ENCODE measurements around the gene FAT1.

DNA sequence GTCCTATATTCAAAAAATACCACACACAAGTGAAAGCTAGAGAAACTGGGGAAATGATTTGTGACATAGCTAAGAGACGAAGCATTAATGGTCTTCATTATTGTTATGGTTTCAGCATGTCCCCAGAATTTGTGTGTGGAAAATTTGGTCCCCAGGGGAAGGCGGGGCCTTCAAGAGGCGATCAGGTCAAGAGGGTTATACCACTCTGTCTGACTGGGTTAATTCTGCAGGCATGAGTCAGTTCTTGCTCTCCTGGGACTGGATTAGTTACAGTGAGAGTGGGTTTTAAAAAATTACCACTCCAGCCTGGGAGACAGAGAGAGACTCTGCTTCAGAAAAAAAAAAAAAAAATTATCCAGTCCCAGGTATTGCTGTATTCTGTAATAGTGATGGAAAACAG, 166.2 kb downstream of the FAT1 start:
- TF ChIP-seq TAF1 (IDR thresholded peaks at IDR 0.05; ENCODE audit: borderline replicate concordance, low read depth, low read length) (no peak), POLR2AphosphoS5 (IDR thresholded peaks at IDR 0.05; ENCODE audit: low read depth, low read length) (no peak)
